ENCODE results near the gene TRAK1. TPM values are rescaled to one million over a fixed set of nuclear protein-coding genes. Genes with fewer than 3 reads are reported as not detected.
A peak's percentile ranks its signal among the peaks of the same experiment; 100 is the strongest.

Gene TRAK1
- total RNA-seq, 1 donor from 2014 or later = 37.5 TPM

DNA sequence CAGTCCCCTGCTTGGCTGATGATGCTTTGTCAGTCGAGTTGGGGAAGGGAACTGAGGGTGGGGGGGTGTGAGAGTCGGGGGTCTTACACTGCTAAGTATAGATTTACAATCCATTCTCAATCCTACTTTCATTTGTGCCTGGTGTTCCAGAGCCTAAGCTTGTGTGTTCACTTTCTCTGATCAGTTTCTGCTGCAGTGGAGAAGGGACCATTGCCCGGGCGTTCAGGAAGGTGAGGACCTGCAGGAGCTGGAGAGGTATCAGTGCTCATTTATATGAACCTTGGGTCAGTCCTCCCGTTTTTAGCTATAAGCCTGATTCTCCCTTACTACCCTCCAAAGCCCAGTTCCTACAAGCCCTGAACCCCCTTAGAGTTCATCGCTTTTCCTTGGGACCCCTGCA is 41.0 kb upstream of the TRAK1 start:
- no peak overlapping the region for H3K27ac ChIP-seq
- TF ChIP-seq, protein P1, sequence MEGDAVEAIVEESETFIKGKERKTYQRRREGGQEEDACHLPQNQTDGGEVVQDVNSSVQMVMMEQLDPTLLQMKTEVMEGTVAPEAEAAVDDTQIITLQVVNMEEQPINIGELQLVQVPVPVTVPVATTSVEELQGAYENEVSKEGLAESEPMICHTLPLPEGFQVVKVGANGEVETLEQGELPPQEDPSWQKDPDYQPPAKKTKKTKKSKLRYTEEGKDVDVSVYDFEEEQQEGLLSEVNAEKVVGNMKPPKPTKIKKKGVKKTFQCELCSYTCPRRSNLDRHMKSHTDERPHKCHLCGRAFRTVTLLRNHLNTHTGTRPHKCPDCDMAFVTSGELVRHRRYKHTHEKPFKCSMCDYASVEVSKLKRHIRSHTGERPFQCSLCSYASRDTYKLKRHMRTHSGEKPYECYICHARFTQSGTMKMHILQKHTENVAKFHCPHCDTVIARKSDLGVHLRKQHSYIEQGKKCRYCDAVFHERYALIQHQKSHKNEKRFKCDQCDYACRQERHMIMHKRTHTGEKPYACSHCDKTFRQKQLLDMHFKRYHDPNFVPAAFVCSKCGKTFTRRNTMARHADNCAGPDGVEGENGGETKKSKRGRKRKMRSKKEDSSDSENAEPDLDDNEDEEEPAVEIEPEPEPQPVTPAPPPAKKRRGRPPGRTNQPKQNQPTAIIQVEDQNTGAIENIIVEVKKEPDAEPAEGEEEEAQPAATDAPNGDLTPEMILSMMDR (IDR thresholded peaks at IDR 0.05) = no peak
- H3K4me3 ChIP-seq = no peak overlapping the region
- H3K9me3 ChIP-seq = no peaks in the 10 kb centered on the region
- intact Hi-C loops (cut with DNase I) = loop anchor here (5.0 kb wide), 1 partner anchor 38 kb away; no protein-coding TSS in a partner anchor
- no peaks in the 10 kb centered on the region for H3K36me3 ChIP-seq
- no peaks in the 10 kb centered on the region for H3K27me3 ChIP-seq
- no peak for DNase-seq (ENCODE audit: low spot score in 2 of 2)
- H3K4me1 ChIP-seq = peaks cover 4 to 34% of the 10 kb centered on the region in 2 donors

DNA sequence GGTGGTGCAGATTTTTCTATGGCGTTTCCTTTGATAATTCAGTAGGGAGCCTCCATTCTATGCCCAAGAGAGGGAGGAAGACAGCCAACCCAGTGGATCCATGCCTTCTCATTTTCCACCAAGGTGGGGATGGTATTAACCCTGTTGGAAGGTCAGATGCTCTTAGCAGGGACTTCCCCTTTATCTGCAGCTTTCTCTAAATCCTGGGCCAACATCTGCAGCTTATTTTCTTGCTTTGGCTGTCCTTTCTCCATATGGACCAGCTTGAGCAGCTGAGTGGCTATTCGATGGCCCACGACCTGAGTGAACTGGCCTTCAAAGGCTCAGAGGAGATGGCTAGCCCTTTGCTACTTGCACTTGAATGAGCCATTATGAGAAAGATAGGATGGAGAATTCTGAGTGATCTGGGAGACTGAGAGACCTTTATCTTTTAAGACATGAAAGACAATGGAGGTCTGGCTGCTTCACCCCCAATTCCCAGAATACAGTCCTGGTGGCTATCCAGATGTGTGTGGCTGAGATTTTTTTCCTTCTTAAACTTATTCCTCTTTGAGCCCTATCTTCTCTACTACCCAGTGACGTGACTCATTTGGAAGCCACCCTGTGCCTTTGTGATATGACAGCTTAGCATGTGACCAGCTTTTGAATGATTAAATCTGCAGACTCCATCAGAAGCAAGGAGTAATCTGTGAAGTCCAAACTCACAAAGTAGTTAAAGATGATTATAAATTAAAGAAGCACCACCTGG is 39.6 kb upstream of the TRAK1 start:
- Histone ChIP-seq H3K36me3 (no peaks in the 10 kb centered on the region), H3K4me3 (no peak overlapping the region), H3K4me1 (peaks cover 4 to 25% of the 10 kb centered on the region in 2 donors), H3K9me3 (no peaks in the 10 kb centered on the region), H3K27me3 (no peaks in the 10 kb centered on the region), H3K27ac (peak overlapping the region; percentile 53 to 81)
- intact Hi-C loops (cut with DNase I) = loop anchor here (5.0 kb wide), 1 partner anchor 39 kb away; no protein-coding TSS in a partner anchor
- TF ChIP-seq, protein P1 (IDR thresholded peaks at IDR 0.05) = no peak
- no peak for DNase-seq (ENCODE audit: low spot score in 2 of 2)

DNA sequence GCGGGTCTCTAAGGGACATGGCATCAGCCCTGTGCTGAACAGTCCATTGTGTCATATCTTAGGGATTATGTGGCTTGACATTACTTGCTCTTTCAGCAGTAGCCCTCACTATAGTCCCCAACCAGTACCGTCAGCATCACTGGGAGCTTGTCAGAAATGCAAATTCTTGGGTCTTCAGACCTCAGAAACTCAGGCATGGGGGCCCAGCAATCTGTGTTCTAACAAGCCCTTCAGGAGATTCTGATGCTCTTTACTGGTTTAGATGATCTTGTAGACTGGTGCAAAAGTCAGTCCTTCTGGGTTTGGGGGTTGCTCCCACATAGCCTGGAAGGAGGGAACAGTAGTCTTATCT is 39.0 kb upstream of the TRAK1 start:
- H3K4me3 ChIP-seq = no peak overlapping the region
- peak overlapping the region; percentile 53 to 81 for H3K27ac ChIP-seq
- intact Hi-C loops (cut with DNase I) = loop anchor here (5.0 kb wide), 1 partner anchor 40 kb away; no protein-coding TSS in a partner anchor
- no peak for DNase-seq (ENCODE audit: low spot score in 2 of 2)
- peaks cover 4 to 25% of the 10 kb centered on the region in 2 donors for H3K4me1 ChIP-seq
- H3K36me3 ChIP-seq = no peaks in the 10 kb centered on the region
- no peaks in the 10 kb centered on the region for H3K27me3 ChIP-seq
- no peaks in the 10 kb centered on the region for H3K9me3 ChIP-seq
- TF ChIP-seq, protein P1 (IDR thresholded peaks at IDR 0.05) = no peak

DNA sequence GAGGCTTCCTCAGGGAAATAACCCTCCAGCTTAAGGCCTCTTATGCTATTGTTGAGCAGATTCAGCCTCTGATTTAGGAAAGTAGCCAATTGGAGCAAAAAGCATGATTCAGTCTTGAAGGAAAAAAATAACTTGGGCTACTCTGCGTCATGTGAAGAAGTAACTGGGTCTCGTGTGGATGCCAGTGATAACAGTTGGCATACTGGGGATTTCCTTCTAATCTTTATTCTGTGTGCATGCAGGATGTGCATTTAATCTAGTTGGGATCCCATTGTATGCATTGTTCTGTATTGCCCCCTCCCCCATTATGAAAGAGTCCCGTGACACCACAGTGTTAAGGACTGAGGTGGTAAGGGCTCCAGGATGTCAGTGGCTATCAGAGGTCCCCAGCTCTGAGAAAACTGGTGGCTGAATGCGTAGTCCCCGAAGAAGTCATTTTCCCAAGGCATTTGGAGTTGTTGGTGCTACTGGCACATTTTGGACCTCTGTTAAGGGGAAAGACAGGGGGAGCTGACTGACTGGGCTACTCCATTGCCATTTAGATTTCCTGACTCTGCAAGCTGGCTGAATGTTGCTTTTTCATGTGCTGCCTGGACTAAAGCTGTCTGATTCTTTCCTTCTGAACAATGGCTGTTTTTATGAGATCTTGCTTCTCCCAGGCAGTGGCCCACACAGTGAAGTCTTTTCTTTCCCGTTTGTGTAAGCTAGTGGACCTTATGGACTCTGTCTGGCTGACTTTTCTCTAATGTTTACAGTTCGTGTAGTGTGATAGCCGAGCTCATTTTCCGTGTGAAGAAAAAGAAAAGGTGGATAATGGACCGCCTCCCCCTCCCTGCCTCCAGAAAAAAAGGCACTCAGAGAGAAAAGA is 38.4 kb upstream of the TRAK1 start:
- peak overlapping the region in 1 of 2 donors; percentile 6 for H3K4me3 ChIP-seq

DNA sequence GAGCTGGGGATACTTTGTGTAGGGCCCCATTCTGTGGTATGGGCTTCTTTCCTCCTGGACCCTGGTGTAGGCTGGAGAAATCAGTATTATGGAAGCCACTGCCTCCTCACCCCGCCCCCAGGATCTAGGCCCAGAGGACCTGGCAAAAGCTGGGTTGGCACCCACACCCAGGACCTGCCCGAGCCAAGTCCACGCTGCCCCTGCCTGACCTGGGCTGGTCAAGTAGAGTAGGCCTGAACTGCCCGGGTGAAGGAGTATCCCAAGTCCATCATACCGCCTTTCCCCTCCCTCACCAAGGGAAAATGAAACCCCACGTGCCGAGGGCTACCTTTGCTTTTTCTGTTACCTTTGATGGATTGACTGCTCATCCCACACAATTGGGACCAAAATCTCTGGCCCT is 37.7 kb upstream of the TRAK1 start:
- H3K27me3 ChIP-seq = no peaks in the 10 kb centered on the region
- H3K4me1 ChIP-seq = peaks cover 4 to 25% of the 10 kb centered on the region in 2 donors
- H3K9me3 ChIP-seq = no peaks in the 10 kb centered on the region
- no peaks in the 10 kb centered on the region for H3K36me3 ChIP-seq
- DNase-seq (ENCODE audit: low spot score in 2 of 2) = no peak
- intact Hi-C loops (cut with DNase I) = loop anchor here (5.0 kb wide), 1 partner anchor 41 kb away; no protein-coding TSS in a partner anchor
- TF ChIP-seq, protein P1 (IDR thresholded peaks at IDR 0.05) = no peak
- peak overlapping the region; percentile 63 to 81 for H3K27ac ChIP-seq
- peak overlapping the region in 1 of 2 donors; percentile 6 for H3K4me3 ChIP-seq

More for the DNA sequence above, 38.4 kb upstream of the TRAK1 start:
- Histone ChIP-seq H3K4me1 (peaks cover 4 to 25% of the 10 kb centered on the region in 2 donors), H3K27ac (peak overlapping the region; percentile 63 to 81), H3K36me3 (no peaks in the 10 kb centered on the region), H3K9me3 (no peaks in the 10 kb centered on the region), H3K27me3 (no peaks in the 10 kb centered on the region)
- intact Hi-C loops (cut with DNase I) = loop anchor here (5.0 kb wide), 1 partner anchor 40 kb away; no protein-coding TSS in a partner anchor
- no peak for DNase-seq (ENCODE audit: low spot score in 2 of 2)
- TF ChIP-seq, protein P1 (IDR thresholded peaks at IDR 0.05) = peak in 1 of 3 experiments; percentile 34

Data from ascending aorta (tissue), 2 donors.